GM21447 (cell line): Measurements from ENCODE around the gene EFHC1.

ENCODE experiments used
- ATAC-seq: cut with Tn5 transposase; IDR thresholded peaks from one replicate; pipeline ENCODE4 v1.9.1; 2021; ENCODE audit not compliant: unreplicated experiment

The EFHC1 gene

DNA sequence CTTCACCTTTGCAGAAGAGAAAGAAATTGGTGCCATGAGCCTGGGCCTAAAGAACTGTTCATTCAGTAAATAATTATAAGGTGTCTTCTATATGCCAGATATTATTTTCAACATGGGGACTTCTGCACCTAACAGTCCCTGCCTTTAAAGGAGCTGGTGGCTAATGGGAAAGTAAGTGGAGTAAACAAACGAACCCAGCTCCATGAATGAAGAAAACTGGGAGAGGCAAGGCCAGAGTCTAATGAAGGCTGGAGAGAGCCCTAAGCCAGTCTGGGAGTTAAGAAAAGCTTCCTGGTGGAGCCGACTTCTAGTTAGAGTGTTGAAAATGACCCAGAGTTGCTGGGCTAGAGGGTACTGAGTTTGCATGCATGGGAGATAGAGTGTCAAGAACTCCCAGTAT is 24.2 kb upstream of the EFHC1 start:
- ATAC-seq = no peak

DNA sequence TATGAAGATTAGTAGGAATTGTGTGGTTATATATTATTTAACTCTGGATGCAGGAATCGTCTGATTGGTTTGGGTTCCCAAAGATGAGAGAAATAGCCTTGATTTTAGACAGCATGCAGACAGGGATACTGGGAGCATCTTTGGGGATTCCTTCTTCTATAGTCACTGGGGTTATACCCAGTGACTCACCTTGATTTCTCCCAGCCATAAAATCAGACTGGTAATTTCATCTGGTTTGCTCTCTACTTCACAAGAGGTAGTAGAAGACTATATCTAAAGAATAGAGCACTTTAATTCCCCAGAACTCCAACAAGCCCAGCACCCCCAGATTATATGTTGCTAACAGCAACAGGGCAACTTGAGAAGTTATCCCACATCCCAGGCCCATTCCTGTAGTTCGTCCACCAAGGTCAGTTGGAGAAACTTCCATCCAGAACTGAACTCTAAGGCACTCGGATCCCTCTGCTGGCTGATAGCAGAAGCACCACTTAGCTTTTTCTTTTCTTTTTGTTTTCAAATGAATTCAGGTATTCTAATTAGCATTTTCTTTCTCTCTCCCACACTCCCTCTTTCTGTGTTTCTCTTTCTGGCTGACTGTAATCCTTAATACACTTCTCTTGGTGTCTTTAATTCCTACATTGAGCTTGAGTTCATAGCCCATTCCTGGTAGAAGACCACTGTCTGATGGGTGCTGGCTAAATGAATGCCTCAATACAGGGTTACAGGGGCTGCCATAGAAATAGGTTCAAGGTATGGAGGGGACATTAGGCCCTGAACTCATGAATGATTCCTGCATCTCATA is 20.4 kb upstream of the EFHC1 start:
- ATAC-seq = no peak

DNA sequence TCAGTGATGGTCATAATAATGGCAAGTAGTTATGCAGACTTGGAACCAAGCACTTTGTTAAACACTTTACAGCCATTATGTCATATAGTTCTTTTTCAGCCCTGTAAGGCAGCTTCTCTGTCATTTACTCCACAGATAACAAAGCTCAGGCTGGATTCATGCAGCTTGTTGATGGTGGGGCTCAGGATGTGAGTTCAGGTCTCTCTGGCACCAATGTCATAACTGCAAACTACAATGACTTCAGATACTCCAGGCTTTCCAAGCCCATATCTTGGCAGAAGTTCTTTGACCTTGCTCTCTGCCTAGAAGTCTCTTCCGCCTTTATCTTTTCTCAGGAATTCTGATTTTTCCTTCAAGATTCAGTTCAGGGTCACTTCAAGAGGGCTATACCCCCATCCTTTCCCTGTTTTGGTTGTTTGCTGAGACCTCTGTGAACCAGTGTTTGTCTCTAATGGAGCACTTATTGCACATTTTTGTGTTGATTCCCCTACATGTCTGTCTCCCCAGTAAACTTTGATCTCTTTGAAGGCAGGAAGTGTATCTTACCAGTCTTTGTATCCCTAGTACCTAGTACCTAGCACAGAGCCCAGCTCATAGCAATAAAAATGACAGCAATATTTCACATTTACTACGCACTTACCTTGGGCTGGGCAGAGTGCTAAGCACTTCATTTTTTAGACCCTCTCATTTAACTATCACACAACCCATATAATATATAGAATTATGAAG is 19.7 kb upstream of the EFHC1 start:
- no peak for ATAC-seq

DNA sequence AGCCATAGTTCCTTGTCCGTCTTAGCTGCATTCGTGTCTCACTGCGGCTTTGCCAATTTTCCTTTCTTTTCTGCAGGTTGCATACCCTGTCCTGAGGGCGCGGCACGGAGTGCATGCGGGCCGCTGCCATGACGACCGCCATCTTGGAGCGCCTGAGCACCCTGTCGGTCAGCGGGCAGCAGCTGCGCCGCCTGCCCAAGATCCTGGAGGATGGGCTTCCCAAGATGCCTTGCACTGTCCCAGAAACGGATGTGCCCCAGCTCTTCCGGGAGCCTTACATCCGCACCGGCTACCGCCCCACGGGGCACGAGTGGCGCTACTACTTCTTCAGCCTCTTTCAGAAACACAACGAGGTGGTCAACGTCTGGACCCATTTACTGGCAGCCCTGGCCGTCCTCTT is 17.1 kb upstream of the EFHC1 start:
- no peak for ATAC-seq

DNA sequence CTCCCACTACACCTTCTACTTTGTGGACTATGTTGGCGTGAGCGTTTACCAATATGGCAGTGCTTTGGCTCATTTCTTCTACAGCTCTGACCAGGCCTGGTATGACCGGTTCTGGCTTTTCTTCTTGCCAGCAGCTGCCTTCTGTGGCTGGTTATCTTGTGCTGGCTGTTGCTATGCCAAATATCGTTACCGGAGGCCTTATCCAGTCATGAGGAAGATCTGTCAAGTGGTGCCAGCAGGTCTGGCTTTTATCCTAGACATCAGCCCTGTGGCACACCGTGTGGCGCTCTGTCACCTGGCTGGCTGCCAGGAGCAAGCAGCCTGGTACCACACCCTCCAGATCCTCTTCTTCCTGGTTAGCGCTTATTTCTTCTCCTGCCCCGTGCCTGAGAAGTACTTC is 16.5 kb upstream of the EFHC1 start:
- no peak for ATAC-seq

DNA sequence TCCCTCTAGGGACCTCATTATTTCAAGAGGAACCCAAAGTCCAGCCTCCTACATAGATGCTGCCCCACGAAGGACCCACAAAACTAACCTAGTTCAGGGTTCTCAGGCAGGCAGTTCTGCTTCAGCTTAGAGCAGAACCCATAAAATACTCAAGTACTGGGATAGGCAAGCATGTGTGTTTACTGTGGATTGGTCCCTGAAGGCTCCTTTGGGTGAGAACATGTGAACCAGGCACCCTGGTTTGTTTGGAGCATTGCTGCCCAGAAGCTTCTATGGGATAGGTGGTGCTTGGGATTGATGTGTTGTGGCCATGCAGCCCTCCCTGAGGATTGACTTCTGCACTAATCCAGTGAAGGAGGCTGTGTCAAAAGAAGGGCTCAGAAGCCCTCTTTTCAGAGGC is 14.9 kb upstream of the EFHC1 start:
- ATAC-seq = no peak

DNA sequence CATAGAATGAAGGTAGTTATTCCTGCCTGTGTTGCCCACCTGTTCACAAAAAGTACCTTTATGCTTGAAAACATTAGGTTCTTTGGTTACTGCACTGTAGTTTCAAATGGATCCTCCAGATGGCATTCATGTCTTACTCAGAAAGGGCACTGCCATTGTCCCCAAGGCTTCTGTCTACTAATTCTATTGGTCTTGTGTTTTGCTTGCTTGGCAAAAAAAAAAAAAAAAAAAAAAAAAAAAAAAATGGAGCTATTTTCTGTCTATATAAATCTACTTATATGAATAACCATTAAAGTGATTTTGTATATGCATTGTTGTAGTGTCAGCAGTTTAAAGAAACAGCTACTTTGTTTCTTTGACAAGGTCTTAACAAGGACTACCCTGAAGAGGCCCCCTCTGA is 12.7 kb upstream of the EFHC1 start:
- peak; percentile 85 for ATAC-seq

DNA sequence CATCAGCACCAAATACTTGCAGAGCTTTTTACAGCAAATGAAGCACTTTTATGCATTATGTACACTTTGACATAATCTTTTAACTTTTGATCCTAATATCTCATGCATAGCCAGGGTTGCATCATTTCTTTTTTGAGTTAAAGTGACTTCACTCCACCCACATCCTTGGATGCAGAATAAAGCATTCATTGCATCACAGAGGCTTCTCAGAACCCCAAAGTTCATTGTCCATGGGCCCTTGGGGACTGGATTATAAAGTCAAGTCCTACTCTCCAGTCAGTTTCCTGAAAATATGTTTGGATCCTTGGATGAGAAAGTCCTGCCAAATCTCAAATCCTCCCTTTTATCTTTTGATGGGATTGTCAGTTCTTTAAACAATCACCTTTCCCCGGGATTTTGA is 10.6 kb upstream of the EFHC1 start:
- no peak for ATAC-seq

DNA sequence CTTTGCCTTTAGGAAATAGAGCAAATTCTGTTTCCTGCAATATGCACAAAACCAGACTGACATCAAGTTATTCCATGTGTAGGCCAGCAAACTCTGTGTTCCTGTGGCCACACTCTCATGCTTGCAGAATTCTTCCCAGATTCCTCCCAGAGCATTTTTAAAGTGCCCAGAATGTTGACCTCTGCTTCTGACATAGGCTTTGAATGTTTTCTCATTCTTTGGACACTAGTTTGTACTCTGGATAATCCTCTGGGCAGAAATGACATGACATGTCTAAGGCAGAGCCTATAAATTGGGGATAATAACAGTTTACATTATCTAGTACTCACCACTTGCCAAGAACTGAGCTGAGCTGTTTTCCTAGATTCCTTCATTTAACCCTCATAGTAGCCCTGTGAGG is 9.2 kb upstream of the EFHC1 start:
- ATAC-seq = no peak

DNA sequence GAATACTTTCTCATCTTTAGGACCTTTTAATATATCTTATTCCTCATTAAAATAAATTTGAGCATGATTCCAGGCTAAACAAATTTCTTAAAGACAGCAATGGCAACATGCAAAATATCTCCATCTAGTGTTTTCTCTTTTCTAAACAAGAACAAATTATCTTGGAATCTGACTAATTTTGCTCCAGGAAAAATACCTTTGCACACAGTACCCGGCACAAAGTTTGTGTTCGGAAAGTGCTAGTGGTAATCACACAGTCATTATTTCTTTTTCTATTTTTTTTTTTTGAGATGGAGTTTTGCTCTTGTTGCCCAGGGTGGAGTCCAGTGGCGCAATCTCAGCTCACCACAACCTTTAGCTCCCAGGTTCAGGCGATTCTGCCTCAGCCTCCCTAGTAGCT is 8.2 kb upstream of the EFHC1 start:
- no peak for ATAC-seq

DNA sequence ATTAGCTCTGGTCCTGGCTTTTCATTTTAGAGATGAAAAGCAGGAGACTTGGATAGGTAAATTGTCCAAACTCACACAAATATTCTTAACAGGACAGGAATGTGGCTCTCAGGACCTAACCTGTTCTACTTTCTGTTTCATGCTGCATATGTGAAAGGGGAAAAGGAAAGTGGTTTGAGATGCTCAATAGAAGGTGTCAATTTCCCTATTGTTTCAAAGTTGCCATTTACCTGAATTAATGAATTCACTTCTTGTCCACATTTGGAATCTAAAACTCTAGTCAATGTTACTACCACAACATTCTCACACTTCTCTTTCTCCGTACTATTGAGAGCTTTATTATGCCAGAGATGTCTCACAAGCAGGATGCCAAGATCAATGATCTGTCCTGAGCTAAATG is 4.8 kb upstream of the EFHC1 start:
- ATAC-seq = no peak

DNA sequence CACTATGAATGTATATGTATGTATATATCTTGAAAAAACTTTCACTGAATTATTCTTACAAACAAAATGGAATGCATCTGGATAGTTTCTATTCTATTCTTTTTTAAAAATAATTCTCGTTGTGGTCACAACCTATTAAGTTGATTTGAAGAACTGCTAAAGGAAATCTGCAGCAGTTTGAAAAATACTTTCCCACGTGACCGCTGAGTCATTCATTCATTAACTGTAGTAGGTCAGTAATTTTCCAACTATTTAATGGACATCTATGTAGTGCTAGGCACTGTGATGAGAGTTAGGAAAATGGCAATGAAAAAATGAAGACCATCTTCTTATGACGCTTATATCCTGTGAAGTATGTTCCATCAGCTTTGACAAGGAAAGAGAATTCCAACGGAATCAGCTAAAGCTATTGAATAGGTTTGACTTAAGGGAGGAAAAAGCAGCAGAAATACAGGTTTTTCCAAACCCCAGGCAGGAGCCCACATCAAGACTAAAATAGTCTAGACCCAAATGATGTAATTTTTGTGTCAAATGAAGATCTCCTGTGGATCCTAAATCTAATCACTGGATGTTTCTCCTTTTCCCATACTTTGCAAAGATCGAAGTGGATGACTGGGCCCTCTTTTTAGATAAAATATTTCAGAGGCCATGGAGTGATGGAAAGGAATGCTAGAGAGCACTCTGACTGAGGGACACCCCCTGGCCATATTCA is 4.1 kb upstream of the EFHC1 start:
- ATAC-seq = no peak

DNA sequence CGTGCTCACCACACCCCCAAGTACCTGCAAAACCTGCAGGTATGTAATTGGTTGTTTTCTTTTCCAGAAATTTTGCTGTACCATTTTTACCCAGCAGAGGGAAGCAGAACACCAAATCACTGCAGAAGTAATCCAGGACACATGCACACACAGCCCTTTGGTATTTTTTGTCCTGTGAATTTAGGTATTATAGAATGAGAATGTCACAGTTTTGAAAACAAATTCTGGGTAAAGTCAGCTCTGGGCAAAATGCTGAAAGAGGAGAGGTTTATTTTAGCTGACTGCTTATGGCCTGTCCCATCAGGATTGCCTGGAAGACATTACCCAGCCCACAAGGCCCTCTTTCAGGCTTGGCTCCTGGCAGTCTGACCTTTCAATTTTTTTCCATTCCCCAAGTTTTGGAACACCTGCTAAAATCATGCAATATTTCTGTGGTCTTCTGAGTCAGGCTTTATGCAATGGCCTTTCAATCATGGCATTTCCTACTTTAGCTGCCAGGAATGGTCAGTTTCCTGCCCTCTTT is 3.5 kb upstream of the EFHC1 start:
- ATAC-seq = no peak

DNA sequence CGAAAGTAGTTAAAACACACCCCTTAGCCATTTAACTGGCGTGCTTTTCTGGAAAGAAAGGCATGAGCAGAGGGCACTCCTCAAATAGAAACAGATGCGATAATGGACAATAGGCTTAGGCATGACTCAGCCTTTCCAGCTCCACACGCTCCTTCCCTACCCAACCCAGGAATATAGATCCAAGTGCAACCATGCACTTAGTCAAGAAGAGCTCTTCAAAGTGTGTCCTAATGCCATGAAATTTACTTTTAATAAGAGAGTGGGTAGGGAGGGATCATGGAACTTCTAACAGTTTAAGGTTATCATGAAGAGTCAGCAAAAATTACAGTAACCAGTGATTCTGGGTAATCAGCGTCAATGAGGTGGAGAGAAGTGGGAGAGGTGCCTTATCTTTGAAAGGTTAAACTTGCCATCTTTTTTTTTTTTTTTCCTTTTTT is 2.4 kb upstream of the EFHC1 start:
- ATAC-seq = no peak

DNA sequence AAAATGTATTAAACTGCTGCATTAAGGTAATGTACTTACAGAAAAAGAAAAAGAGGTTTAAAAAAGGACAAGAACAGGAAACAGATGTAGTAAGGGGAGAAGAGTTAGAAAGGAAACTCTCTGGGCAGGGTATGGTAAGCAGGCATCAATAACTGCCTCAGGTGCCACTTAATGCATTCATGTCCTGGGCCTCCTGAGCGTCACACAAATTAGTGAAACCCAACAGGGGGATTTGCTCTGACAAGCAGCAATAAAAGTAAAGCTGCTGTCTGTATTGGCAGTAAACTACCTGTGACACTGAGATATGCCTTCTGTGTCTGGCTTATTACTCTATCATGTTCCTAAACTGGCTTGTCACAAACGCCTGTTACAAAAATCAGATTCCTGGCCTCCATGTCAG is 1.5 kb upstream of the EFHC1 start:
- ATAC-seq = no peak

DNA sequence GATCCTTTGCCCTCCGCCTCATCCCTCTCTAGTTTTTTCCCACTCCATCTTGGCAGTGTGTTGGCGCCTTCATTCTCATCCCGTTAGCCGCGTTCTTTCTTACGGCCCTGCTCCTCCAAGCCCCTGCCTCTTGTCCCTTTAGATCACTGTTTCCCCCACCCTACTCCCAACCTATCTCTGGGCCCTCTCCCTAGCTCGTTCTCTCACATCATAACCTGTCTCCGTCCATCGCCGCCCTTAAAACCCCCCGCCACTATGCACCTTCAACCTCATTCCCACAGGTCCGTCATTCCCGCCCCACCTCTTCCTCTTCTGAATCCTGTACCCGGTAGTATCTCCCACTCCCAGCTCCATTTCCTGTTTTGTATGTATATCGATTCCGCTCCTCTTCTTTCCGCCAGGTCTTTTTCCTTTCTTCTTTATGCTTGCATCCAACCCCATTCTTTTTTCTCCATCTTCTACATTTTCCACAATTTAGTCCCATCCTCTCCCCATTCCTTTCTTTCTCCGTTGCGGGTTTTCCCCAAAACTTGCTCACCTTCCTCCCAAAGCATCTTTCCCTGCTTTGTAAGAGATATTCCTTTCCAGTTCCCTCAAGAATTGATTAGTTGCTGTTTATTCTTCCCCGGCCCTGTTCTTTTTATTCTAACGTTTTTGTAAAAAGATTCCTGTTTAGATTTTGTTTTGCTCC is 671 bp downstream of the EFHC1 start:
- ATAC-seq = peak; percentile 0

DNA sequence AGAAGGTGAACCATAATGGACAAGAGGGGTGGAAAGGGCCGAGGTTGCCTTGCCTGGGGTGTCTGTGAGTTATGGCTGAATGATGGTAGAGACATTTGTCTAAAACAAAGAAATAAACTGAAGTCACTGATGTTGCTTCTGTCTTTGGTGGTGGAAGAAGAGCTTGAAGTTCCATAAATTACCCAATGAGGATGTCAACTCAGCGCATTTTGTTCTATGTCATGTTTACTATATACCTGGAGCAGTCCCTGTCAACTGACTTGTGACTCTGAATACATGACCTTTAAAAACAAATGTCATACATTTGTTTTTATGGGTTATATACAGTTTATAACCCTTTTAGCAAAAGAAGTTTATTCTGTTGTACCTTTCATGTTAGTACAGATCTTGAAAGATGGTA is 2.0 kb downstream of the EFHC1 start:
- ATAC-seq = no peak

DNA sequence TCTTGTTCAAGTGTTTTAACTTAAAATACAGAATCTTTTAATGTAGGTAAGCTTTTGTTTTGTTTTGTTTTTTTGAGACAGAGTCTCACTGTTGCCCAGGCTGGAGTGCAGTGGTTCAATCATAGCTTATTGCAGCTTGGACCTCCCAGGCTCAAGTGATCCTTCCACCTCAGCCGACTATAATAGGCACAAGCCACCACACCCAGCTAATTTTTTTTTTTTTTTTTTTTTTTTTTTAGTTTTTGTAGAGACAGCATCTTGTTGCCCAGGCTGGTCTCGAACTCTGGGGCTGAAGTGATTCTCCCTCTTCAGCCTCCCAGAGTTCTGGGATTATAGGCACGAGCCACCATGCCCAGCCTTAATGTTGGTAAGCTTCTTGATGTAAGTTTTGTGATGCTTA is 3.3 kb downstream of the EFHC1 start:
- ATAC-seq = no peak

DNA sequence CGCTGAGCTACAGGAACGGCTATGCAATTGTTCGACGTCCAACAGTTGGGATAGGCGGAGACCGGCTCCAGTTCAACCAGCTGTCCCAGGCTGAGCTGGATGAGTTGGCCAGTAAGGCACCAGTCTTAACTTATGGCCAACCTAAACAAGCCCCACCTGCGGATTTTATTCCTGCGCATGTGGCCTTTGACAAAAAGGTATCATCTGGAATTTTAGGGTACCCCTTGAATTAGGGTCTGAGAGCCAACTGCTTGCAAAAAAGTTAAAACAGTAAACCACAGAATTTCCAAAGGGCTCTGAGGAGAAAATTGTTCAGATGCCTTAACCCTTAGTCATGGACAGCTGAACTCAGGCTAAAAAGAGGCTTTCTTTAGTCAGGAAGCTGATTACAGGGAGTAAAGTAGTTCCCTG is 3.8 kb downstream of the EFHC1 start:
- ATAC-seq = no peak

DNA sequence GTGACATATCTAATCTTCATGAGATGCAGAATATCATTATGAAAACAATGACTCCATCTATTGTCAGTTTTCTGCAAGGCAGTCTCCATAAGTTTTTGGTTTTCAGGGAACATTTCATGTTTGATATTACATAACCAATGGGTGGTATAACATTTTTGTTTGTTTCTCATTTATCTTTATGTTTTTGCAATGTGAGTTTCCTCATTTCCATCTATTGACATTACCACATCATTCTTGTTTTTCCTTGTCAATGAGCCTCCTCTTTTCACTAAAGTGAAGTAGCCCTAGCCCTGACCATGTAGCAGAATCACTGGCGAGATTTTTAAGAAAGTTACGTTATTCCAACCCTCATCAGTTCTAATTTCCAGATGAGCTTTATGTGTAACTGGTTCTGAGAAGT is 4.4 kb downstream of the EFHC1 start:
- no peak for ATAC-seq

DNA sequence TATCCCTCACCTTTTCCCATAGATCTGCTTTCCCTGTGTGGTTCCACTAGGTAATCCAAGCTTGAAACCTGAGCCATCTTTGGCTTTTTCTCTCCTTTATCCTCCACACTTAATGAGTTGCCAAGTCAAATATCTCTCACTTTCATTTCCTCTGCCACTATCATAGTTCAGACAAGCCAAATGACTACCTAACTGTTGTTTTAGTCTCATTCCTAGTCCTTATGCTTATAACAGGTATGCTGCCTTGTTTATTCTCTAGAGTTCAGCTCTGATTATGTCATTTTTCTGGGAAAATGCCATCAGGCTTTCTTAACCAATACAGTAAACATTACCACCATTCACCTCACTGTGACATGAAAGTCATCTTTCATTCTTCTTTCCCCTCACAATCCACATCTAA is 6.5 kb downstream of the EFHC1 start:
- no peak for ATAC-seq
